Stimulated activated CD4-positive, alpha-beta T cell treated with anti-CD3 and anti-CD28 coated beads, TNF-alpha, amount 100 ng/mL, for 24 hours (primary cell): ENCODE results near the gene VGLL2.

ENCODE experiments used
- DNase-seq, 3 experiments: peaks; one replicate each; pipeline ENCODE4 v3.0.0-alpha.2; 2020; ENCODE audit warnings: low read depth in 3 of 3

The VGLL2 gene

DNA sequence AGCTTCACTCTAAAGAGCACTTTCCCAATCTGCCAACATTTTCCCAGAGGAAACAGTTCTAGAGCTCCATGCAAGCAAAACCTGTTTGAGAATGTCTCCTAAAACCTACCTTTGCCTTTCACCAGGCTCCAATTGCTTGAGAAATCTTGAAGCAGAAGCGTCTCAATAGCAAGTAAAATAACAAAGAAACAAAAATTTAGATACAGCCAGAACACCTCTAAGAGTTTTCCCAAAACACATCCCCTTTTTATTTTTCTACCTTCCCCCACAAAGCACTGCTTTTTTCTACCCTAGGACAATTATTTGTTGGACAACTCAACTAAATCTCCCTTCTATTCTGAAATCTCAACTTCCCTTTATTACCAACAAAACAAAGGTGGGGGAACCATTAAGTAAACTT is 3.6 kb downstream of the VGLL2 start:
- DNase-seq: no peak

DNA sequence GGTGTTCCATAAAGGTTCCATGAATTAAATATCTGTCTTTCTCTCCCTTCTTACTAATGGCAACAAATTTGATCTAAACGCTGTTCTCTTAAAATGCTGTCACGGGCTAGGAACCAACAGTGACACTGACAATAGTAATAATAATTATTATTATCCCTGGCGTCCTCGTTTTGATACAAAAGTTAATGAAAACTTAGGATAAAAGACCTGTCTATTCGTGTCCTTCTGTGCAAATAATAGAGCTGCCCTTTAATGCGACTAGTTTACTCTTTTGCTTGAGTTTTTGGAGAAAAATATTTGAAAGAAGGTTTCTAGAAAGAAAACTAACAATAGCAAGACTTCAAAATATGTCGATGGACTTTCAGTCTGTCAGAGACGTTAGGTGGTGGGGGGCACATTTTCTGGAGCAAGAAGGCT is 4.3 kb downstream of the VGLL2 start:
- DNase-seq: no peak

DNA sequence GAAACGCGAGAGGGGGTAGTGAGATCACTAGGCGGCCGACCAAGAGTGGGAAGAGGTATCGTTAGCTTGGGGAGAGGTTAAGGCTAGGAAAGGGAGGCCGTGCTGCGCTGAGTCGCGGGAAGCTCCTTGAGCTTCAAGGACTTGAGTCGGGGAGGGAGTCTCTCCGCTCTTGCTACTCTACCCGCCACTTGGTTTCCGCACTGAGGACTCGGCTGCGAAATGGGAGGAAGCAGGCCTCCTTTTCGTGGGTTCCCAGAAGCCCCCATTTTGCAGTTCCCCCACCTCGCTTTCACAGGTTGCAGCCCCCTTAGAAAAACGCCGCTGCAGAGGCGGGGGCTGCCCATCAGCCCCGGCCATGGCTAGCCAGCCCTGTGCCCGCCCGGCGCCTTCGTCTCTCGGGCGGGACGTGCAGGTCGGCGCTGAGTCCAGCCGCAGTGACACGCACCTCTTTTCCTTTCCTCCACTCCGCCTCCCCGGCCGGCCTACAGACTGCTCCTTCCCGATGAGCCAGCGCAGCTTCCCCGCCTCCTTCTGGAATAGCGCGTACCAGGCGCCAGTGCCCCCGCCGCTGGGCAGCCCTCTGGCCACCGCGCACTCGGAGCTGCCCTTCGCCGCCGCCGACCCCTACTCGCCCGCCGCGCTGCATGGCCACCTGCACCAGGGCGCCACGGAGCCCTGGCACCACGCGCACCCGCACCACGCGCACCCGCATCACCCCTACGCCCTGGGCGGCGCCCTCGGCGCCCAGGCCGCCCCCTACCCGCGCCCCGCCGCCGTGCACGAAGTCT is 4.9 kb downstream of the VGLL2 start:
- no peak for DNase-seq

DNA sequence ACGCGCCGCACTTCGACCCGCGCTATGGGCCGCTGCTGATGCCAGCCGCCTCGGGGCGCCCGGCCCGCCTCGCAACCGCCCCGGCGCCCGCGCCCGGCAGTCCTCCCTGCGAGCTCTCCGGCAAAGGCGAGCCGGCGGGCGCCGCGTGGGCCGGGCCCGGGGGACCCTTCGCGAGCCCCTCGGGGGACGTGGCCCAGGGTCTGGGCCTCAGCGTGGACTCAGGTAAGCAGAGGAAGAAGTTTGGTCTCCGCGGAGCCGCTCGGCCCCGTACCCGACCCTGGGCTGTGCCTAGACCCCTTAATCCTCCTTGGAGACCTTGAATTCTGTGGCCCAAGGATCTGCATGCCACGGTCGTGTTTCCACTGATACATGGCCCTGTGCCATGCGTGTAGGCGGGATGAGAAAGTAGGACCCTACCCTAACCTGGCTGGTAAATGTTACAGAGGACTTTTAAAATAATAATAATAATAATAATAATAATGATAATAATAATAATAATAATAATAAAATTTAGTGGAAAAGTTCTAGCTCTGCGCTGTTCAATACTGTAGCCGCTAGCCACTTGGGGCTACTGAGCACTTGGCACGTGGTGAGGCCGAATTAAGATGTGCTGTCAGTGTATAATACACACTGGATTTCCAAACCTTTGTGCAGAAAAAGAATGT is 5.6 kb downstream of the VGLL2 start:
- DNase-seq: no peak

DNA sequence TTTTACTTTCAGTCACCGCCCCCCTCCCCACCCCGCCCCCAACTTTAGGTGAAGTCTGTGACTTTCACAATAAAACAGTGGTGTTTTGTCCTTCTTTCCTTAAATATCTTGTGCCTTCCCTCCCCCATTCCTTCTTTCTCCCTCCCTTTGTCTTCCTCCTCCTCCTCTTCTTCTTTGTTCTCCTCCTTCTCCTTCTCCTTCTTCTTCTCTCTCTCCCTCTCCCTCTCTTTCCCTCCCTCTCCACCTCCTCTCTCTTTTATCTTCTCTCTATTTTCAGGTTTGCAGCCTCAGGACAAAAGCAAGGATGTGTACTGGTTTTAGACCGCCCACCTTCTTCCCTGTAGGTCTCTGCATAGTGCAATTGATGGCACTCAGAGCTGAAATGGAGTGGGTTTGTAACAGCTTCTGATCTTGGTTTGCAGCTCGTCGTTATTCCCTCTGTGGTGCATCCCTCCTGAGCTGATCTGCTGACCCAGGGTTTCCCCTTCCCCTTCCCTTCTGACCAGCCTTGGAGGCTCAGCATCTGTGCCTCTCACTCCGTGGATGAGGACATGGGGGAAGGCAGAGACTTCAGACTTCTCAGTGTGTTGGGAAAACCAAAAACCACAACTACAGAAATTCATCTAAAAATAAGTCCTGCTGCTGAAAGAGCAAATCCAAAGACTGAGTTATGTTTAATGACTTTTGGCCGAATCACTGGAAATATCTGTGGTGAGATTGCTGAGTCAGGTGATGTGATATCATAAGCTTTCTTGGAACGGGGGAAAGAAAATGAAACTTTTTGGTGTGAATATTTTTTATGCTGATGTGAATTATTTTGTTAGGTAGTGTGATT is 6.9 kb downstream of the VGLL2 start:
- DNase-seq: no peak

DNA sequence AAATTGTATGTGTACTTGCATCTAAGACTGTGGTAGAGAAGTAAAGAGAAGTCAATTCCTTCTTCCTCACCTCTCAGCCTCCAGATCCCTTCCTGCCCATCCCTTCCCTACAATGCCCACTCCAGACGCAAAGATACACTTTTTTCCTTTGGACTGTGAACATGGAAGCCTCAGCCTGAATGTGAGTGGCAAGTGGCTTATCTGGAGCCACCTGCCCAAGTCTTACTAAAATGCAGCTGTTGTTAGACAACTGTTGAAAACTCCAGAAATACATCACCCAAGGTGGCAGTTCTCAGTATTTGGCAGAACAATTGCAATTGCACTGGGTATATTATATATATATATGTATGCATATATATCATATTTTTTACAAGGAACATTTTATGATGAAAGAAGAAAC is 7.5 kb downstream of the VGLL2 start:
- DNase-seq: no peak

DNA sequence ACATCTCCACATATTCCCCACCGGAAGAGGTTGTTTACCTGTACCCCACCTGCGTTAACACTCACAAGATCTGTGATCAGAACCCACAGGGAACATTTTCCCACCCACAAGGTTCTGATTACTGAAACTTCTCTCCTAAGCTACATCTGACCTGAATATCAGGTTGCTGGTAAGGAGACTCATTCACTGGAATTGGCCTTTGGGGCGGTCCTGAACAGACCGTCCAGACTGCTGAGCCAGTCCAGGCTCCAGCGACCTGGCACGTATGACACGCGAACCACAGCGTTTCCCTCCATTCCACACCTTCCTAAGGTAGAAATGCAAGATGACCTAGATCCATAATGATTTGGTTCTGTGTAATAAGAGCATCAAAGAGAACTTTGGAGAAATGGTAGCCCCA is 9.8 kb downstream of the VGLL2 start:
- DNase-seq: no peak

DNA sequence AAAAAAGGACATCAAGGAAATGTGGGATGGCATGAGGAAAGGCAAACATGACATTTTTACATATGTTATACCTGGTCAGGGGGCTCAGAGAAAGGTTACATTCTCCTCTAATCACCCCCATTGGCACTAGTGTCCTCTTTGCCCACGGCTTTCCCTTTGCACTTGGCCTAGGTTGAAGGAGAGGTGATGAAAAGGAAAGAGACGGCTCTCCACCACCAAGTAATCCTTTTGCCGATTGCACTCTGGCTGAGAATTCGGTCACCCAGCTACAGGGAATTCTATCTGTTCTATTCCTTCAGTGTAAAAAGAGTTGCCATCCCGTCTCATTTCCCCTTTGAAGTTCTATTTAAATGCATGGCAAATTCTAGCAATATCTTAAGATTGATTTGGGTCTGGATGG is 10.4 kb downstream of the VGLL2 start:
- DNase-seq: no peak

DNA sequence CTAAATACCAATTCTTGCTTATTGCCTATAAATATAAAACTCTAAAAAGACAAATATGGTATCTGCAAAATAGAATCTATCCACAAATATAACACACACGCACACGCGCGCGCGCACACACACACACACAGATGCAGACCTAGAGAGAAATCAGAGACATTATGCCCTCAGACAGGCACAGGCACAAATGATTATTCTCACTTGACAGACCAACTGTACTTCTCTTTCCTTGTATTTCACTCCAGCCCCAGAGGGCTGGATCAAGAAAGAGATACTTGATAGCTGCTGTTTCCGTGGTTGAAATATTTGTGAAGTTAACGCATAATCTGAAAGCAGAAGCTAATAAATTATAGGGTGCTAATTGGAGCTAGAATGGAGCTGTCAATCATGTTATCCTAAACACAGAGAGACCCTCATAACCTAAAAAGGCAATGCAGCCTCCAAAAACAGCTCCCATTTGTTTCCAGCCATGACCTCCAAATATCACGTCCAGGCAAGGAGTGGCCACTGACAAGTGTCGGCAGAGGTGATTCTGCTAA is 11.5 kb downstream of the VGLL2 start:
- DNase-seq: no peak

DNA sequence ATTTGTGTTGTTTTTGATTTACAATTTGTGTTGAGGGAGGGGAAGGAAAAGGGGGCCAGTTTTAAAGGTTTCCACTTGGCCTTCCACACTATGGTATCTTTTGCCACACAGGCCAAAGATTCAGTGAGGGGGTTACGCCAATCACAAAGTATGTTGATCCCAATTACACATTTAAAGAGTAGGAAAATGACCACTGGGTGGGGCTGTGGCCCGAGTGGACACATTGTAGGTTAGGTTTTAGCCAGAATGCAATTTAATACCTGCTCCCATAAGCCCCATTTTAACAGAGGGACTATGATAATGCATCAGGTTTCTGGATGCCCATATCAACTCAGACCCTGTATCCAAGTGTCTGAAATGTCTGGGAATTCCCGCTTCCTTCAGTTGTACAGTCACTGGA is 15.6 kb downstream of the VGLL2 start:
- DNase-seq: no peak

DNA sequence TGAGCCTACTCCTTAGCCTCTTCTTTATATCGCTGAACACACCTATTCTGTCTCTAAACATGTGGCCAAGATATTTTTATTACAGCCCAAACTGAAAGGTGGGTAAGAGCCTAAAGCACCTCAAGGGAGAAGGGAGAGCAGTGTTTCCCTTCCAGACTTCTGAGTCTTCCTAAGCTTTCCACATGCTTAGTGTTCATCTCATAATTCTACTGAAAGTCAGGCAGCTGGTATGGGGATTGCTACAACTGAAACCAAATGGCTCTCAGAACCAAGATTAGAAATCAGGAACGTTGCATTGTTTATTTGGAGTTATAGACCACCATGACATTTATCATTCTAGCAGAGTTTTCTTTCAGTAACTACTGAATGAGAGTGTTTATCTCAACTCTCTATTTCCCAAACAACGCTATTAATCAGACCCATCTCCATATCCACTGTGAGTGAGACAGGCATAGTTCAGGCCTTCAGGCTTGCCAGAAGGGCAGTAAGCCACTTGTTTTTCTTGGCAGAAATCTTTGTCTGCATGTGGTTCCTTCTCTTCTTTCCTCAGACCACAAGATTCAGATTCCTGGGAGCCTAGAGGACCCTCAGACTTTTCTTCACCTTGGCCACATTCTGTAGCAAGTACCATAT is 22.8 kb downstream of the VGLL2 start:
- DNase-seq: no peak

DNA sequence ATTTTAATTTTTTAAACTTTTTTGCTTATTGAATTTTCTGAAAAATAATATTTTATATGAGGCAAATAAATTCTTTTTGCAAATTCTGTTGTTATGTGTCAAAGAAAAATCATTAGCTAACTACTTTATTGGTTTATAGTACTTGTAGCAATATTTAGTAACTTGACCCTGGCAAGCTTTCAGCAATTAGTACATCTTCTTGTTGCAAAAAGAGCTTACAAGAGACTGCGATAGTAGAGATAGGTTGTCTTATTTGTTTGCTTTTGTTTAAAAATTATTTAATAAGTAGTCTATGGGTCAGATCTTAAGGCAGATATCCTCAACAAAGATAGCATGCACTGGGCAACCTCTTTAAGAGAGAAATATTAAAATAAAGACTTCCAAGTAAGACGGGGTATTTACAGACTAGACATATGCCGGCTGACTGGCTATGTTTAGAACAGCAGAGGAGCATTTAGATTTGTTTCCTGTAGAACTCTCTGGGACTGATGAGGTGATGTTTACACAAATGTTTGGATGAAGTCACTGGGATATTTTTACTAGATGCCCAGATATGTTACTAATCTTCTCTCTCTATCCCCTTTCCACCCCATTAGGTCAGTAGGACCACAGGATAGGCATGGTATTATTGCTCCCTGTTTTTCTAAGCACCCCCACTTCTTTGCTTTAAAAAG is 25.0 kb downstream of the VGLL2 start:
- no peak for DNase-seq

DNA sequence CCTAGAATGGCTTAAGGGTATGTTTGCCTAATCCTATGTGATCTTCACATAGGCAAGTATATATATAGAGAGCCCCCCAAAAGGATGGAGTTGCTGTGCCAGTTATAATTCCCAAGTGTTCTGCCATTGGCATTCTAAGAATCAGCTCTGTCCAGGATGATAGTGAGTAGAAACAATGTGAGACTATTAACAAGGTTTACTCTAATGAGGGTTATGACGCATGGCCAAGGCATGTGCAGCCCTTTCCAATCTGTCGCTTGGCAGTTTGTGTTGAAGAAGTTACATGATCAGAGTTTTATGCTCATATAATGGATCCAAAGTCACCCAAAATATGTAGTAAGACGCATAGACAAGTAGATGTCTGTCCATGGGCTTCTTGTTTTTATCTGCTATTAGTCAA is 33.6 kb downstream of the VGLL2 start:
- no peak for DNase-seq

DNA sequence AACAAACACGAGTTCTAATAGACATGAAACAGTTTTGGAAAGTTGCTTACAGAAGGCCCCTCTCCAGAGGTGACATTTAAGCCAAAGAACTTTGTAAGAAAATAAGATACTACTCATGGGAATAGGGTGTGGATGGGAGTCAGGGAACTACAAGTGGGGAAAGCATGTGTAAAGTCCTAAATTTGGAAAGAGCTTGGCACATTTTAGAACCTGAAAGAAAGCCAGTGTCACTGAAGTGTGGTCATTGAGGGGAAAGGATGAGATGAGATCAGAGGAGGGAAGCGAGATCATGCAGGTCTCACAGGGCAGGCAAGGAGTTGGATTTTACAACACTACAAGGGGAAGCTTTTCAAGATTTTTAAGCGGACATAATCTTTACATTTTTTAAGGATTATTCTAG is 38.0 kb downstream of the VGLL2 start:
- no peak for DNase-seq

DNA sequence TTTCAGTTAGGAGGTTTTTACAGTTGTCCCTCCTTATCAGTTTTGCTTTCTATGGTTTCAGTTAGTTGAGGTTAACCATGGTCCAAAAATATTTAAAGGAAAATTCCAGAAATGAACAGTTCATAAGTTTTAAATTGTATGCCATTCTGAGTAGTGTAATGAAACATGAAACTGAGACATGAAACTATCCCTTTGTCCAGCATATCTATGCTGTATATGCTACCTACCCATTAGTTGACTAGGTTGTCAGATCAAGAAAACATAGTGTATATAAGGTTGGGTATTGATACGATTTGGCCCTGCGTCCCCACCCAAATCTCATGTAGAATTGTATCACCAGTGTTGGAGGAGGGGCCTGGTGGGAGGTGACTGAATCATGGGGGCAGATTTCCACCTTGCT is 39.1 kb downstream of the VGLL2 start:
- no peak for DNase-seq

DNA sequence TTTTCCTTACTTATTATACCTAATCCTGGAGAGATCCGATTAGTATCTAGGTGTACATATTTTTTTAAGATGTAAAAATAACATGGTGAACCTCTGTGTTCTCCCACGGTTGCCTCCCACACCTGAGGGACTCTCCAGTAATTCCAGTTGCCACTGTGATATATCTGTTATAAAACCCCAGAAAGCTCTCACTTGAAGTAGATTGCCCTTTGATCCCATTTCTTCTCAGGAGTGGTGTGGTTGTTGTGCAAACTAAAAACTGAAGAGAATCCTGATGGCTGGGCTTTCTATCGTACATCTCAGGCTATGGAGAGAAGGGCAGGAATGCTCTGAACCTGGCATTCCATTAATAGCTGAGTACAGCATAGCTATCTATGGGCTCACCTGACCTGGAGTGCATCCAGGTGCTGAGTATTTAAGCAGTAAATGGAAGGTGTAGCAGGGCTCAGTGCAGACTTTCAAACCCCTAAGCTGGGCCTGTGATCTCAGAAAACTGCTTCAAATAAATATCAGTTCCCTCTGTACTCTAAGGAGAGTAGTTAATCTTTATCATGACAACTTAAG is 41.0 kb downstream of the VGLL2 start:
- DNase-seq: no peak

DNA sequence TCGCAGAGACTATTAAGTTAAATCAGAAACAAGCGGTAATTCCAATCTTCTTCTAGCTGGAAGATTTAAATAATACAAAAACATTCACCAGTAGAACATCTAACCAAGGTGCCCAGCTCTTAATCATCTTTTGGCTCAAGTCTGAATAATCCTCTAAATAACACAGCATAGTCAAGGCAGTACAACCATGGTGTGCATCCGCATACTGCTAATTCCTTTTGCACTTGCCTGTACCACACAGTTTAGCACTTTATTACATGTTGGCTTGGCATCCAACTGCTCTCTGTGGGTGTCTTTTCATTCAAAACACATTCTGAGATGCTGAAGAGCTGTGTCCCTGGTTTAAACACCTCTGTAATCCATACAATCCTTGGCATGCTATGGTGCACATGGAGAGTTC is 42.3 kb downstream of the VGLL2 start:
- DNase-seq: no peak

DNA sequence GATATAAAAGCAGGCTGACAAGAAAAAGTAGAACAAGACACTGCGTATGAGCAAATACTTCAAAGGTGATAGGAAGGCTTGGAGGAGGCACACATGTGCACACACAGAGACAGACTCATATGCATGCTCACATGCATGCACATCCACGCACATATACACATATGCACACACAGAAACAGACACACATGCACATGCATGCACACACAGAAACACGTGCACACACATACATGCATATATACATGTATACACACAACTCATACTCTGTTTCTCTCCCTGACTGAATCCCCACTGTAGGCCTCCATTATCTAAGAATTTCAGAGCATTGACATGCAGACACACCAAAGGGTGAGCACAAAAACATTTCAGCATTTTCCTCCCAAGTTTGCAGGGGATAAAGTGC is 43.7 kb downstream of the VGLL2 start:
- no peak for DNase-seq

DNA sequence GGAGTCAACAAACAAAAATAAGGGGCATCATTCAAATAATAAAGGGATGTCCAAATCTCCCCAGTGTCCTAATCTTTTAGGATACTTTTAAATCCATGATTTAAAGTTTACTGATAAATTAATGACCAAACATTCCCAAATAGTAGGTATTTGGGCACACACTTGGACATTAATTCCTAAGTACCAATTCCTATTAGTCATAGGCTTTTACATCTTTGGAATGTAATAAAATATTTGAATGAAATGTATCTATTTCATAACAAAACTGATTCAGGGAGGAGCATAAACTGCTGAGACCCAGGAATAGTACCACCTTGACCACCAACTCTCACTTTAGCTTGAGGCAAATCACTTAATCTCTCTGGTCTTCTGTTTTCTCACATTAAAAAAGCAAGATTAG is 44.3 kb downstream of the VGLL2 start:
- DNase-seq: no peak

DNA sequence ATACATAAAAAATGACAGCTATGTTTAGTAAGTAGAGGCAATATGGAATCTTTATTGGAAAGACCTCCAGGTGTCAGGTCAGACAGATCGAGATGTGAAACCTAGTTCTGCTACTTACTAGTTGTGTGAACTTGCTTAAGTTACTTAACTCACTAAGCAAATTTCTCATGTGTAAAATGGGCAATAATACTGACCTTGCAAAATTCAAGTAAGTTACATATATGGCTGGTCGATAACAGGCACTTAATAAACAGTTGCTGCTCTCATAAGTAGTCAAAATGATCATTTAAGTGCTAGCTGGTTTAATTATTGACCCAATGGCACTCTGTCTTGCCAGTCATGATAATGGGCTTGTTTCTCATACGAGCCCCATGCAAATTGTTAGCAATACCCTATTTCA is 46.0 kb downstream of the VGLL2 start:
- no peak for DNase-seq

DNA sequence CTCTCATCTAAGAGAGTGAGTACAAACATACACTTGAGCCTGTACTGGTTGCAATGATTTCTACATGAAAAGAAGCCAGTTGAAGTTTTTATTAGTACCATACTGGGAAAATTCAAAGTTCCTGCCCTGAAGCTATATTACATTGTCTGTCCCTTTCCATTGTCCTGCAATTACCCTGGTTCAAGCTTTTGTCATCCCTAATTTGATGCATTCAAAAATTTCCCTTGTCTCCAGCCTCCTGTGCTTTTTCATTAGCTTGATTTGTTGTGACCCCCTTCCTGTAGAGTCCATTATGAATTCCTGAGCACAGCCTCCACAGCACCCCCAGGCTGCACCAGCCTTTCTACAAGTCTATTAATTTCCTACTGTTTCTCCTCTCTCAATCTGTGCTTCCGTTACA is 46.4 kb downstream of the VGLL2 start:
- no peak for DNase-seq
